NCI-H2227 treated with DMSO at 0.1 percent for 48 hours (cell line): Measurements from ENCODE around the gene SPATA31A6.
"Not testable (repeated sequence)": the region's sequence is repeated elsewhere in the genome, so short reads cannot be mapped to it uniquely, and the experiment has no call there.

ENCODE experiments used
- DNase-seq: peaks from one replicate; lab custom pipeline; 2025; lab: John Stamatoyannopoulos, UW

SPATA31A6 gene

DNA sequence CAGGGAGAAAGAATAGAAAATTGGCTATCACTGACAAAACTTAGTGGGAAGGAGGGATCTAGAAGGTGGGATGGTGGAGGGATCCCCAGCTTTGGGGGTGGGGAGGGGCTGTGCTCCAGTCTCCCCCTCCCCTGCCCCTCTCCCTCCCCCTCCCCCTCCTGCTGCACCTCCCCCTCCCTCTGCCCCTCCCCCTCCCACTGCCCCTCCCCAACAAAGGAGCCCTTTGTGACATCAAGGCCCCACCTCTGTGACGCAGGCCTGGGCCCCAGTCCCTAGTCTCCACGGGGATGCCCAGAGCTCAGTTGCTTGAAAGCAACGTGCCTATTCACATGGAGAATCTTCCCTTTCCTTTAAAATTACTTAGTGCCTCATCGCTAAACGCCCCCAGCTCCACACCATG is at the start of gene SPATA31A6:
TSS of gene SPATA31A6 (plus strand) at position 301 of the 400 bp plus-strand sequence. CDS start at position 330, 29 bp downstream.
- not testable (repeated sequence) for DNase-seq

DNA sequence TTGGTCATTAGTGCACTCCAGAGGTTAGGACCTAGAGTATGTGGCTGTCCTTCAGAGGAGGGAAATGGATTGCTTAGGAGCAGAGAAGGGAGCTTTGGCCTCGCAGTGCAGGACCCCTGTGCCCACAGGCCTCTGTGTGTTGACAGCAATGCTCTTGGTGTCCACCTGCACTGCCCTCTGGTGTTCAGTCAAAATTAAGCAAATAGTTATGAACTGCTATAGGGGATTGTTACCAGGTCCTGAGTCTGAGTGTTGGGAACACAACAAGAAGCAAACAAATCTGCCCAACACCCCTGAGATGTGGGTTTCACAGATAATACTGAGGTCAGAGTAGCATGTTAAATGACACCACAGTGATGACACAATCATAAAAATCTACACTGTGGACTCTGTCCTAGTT is 23.2 kb upstream of the SPATA31A6 start:
- DNase-seq, result not testable (repeated sequence)

DNA sequence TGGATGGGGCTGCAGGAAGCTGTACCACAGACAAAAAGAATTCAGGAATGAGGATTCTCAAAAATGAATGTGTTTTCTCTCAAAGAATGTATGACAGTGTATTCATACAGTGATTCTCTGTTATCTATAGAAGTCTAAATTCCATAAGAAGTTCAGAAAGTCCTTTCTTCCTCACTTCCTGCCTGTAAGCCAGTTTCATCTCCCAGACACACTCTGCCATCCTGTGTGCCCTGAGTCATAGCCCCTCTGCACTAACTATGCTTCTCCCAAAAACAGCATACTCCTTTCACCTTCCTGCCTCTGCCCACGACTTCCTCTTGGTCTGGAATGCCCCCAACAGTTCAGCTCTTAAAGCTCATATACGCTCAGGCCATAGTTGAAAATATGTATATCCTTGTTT is 36.4 kb downstream of the SPATA31A6 start:
- DNase-seq, result not testable (repeated sequence)

DNA sequence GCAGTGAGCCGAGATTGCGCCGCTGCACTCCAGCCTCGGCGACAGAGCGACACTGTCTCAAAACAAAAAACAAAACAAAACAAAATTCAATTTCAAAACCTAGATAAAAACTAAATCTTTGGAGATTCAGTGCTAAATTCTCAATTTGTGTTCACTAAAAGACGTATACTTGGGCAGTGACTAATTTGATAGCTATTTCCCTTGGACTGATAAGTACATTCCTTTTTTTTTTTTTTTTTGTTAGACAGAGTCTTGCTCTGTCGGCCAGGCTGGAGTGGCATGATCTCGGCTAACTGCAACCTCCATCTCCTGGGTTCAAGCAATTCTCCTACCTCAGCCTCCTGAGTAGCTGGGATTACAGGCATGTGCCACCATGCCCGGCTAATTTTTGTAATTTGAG is 39.8 kb downstream of the SPATA31A6 start:
- not testable (repeated sequence) for DNase-seq

DNA sequence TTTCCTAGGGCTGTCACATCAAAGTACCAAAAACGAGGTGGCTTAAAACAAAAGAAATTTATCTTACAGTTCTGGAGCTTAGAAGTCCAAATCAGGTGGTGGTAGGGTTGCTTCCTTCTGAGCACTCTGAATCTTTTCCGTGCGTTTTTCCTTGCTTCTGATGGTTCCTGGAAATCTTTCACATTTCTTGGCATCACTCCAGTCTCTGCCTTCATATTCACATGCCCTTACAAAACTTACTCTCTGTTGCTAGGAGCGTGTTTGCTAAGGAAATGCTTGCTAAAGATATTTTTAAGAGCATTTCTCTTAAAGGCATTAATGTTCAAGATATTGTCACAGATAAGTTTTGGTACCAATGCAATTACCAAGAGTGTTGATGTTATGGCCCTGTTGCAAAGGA is 49.6 kb downstream of the SPATA31A6 start:
- DNase-seq, result not testable (repeated sequence)

DNA sequence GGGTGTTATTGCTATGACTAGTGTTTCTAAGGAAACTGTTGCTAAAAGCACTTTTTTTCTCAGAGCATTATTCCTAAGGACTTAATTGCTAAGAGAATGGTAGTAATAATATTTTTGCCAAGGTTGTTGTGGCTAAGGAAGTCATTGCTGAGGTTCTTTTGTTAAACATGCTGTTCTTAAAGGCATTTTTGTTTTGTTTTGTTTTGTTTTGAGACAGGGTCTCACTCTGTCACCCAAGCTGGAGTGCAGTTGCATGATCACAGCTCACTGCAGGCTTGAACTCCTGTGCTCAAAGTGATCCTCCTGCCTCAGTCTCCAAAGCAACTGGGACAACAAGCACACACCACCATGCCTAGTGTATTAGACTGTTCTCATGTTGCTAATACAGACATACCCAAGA is 51.2 kb downstream of the SPATA31A6 start:
- DNase-seq, result not testable (repeated sequence)

DNA sequence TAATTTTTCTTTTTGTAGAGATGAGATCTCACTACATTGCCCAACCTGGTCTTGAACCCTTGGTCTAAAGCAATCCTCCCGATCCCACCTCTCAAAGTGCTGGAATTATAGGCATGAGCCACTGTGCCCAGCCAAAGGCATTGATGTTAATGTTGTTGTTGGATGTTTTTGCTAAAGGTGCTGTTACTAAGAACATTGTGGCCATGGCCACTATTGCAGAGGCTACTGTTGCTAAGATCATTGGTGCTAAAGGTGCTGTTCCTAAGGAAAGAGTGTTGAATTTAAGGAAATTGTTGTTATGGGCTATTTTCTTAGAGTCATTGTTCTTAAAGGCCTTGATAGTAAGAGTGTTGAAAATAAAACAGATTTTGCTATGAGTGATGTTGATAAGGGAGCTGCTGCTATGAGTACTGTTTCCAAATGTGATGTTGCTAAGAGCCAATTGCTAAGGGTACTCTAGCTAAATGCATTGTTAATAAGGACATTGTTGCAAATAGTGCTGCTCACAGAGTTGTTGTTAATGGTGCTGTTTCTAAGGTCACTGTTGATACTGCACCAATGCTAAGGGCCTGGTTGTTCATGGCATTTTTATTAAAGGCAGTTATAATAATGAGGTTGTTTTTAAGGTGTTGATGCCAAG is 52.0 kb downstream of the SPATA31A6 start:
- not testable (repeated sequence) for DNase-seq

DNA sequence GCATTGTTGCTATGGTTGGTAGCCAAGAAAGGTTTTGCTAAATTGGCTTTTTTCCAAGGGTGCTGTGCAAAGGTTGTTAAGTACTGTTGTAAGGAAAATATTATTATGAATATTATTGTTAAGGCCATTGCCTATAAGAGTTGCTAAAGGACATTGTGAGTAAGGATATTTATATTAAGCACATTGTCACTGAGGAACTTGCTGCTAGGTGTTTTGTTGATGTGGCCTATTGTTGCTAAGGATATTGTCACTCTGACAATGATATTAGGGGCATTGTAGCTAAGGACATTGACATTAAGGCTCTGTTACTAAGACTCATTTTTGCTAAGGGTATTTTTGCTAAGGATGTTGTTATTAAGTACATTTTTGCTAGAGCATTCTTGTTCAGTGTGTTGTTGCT is 52.6 kb downstream of the SPATA31A6 start:
- DNase-seq, result not testable (repeated sequence)

- not testable (repeated sequence) for DNase-seq
Measured at GRCh38 chr9:42237381-42237780, 53.9 kb downstream of the SPATA31A6 start.

DNA sequence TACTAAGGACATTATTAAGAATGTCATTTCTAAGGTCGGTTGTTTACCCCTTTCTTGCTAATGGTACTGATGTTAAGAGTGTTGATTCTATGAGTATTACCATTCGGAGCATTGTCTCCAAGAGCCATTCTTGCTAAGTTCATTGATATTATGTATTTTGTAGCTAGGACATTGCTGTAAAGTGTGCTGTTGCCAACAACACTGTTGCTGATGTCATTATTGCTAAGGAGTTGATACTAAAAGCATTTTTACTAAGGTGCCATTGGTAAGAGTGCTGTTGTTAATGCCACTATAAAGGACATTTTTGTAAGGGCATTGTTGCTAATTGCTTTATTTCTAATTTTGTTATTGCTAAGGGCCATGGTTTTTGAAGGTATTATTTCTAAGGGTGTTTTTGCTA is 55.4 kb downstream of the SPATA31A6 start:
- DNase-seq, result not testable (repeated sequence)
